Iris pigment epithelial cell (primary cell): ENCODE data around the gene SLC22A1.
"Not testable (repeated sequence)": the region's sequence is repeated elsewhere in the genome, so short reads cannot be mapped to it uniquely, and the experiment has no call there.

Source experiments
- DNase-seq: peaks from one replicate; pipeline ENCODE4 v3.0.0-alpha.2; 2011; ENCODE audit warnings: low read depth

SLC22A1 gene

GRCh38 chr6:160093946-160094345, 27.7 kb upstream of the SLC22A1 start:
- DNase-seq, result no peak

GRCh38 chr6:160095146-160095845, 26.3 kb upstream of the SLC22A1 start:
- no peak for DNase-seq

- no peak for DNase-seq
These were observed 20.1 kb upstream of the SLC22A1 start for GRCh38 chr6:160101277-160102205.

GRCh38 chr6:160102399-160102798, 19.2 kb upstream of the SLC22A1 start:
- DNase-seq, result no peak

GRCh38 chr6:160102956-160103824, 18.4 kb upstream of the SLC22A1 start:
- DNase-seq, result peak; percentile 46

- DNase-seq, result no peak
These were observed 17.9 kb upstream of the SLC22A1 start for GRCh38 chr6:160103825-160104100.

- DNase-seq, result no peak
These were observed 16.6 kb upstream of the SLC22A1 start for GRCh38 chr6:160104821-160105517.

- no peak for DNase-seq
These were observed 15.6 kb upstream of the SLC22A1 start for GRCh38 chr6:160106010-160106409.

GRCh38 chr6:160106701-160107100, 14.9 kb upstream of the SLC22A1 start:
- DNase-seq, result no peak

GRCh38 chr6:160108077-160108476, 13.5 kb upstream of the SLC22A1 start:
- DNase-seq, result no peak

- peak; percentile 58 for DNase-seq
These were observed 11.0 kb upstream of the SLC22A1 start for GRCh38 chr6:160110586-160111123.

GRCh38 chr6:160111806-160112205, 9.8 kb upstream of the SLC22A1 start:
- DNase-seq, result no peak

GRCh38 chr6:160112628-160113299, 8.9 kb upstream of the SLC22A1 start:
- DNase-seq, result no peak

GRCh38 chr6:160114536-160114935, 7.1 kb upstream of the SLC22A1 start:
- not testable (repeated sequence) for DNase-seq

GRCh38 chr6:160115421-160115820, 6.2 kb upstream of the SLC22A1 start:
- no peak for DNase-seq

GRCh38 chr6:160116411-160116810, 5.2 kb upstream of the SLC22A1 start:
- no peak for DNase-seq

GRCh38 chr6:160117137-160117536, 4.5 kb upstream of the SLC22A1 start:
- DNase-seq, result no peak

GRCh38 chr6:160118620-160119229, 2.9 kb upstream of the SLC22A1 start:
- no peak for DNase-seq

GRCh38 chr6:160120087-160120486, 1.5 kb upstream of the SLC22A1 start:
- DNase-seq, result no peak

- DNase-seq, result no peak
These were observed 366 bp downstream of the SLC22A1 start for GRCh38 chr6:160121981-160122380.

- no peak for DNase-seq
These were observed 1.1 kb downstream of the SLC22A1 start for GRCh38 chr6:160122744-160123143.
